Testis (tissue), 2 donors: ENCODE measurements around the gene CISD3.

ENCODE experiments used
- POLR2A ChIP-seq: fragments of 450-650 bp; IDR thresholded peaks from one replicate; pipeline ENCODE4 v1.6.1; 2017; ENCODE audit warnings: antibody characterized with exemption, mild to moderate bottlenecking, moderate library complexity
- TF ChIP-seq, protein P1 (sequence below), 3 experiments: fragments of 450-650 bp in 2 of 3; fragments of 200-600 bp in 1 of 3; sonication (generic) in 1 of 3; IDR thresholded peaks; one replicate each; pipeline ENCODE4 v1.5.1; 2016 to 2019; ENCODE audit warnings: antibody characterized with exemption in 3 of 3, mild to moderate bottlenecking in 2 of 3, moderate library complexity in 1 of 3

DNA sequence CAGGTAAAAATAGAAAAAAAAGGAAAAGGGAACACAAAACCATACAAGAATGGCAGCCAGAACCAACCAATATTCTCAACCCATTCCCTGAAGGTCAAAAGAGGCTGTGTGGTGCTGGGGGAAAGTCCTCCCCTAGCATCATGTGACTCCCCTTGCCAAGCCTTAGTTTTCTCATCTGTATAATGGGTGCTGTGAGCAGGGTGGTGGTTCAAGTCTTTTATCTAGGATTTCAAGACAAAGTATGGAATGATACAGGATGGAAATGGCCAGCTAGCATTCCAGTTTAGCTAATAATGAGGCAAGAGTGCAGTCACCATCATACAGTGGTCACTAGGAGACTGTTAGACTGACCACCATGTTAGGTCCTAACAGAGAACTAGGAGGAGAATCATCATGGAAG lies 43.1 kb downstream of the CISD3 start:
- TF ChIP-seq, protein P1, sequence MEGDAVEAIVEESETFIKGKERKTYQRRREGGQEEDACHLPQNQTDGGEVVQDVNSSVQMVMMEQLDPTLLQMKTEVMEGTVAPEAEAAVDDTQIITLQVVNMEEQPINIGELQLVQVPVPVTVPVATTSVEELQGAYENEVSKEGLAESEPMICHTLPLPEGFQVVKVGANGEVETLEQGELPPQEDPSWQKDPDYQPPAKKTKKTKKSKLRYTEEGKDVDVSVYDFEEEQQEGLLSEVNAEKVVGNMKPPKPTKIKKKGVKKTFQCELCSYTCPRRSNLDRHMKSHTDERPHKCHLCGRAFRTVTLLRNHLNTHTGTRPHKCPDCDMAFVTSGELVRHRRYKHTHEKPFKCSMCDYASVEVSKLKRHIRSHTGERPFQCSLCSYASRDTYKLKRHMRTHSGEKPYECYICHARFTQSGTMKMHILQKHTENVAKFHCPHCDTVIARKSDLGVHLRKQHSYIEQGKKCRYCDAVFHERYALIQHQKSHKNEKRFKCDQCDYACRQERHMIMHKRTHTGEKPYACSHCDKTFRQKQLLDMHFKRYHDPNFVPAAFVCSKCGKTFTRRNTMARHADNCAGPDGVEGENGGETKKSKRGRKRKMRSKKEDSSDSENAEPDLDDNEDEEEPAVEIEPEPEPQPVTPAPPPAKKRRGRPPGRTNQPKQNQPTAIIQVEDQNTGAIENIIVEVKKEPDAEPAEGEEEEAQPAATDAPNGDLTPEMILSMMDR (IDR thresholded peaks at IDR 0.05): no peak
- TF ChIP-seq POLR2A: no peak
